Activated T-helper 9 cell treated with anti-CD3 and anti-CD28 coated beads, Interleukin-2, amount 50 U/mL, for 16 hours (primary cell): ENCODE results near the gene FAM53C.
"Not testable (repeated sequence)": the region's sequence is repeated elsewhere in the genome, so short reads cannot be mapped to it uniquely, and the experiment has no call there.

Source experiments
- DNase-seq: peaks from one replicate; pipeline ENCODE4 v3.0.0-alpha.2; 2020; ENCODE audit warnings: low read depth

FAM53C gene

GRCh38 chr5:138337685-138338410 is at the start of gene FAM53C:
TSS of gene FAM53C (plus strand) at chr5:138338266. CDS start at chr5:138341336, 3,070 bp downstream.
- peak; percentile 87 for DNase-seq

- DNase-seq, result no peak
Measured at GRCh38 chr5:138289296-138289695, 48.8 kb upstream of the FAM53C start.

- no peak for DNase-seq
Measured at GRCh38 chr5:138303372-138303771, 34.7 kb upstream of the FAM53C start.

GRCh38 chr5:138305797-138306196 is 32.3 kb upstream of the FAM53C start:
- DNase-seq, result no peak

GRCh38 chr5:138315751-138316278 is 22.3 kb upstream of the FAM53C start:
- no peak for DNase-seq

GRCh38 chr5:138316355-138316754 is 21.7 kb upstream of the FAM53C start:
- DNase-seq, result no peak

- DNase-seq, result not testable (repeated sequence)
Measured at GRCh38 chr5:138318211-138318610, 19.9 kb upstream of the FAM53C start.

- no peak for DNase-seq
Measured at GRCh38 chr5:138330813-138331448, 7.1 kb upstream of the FAM53C start.

GRCh38 chr5:138331449-138332368 is 6.4 kb upstream of the FAM53C start, which contains the start of gene CDC25C:
TSS of gene CDC25C (minus strand) at chr5:138331804. CDS start at chr5:138331180, 624 bp downstream.
- DNase-seq, result peak; percentile 95

GRCh38 chr5:138334867-138335447 is 3.1 kb upstream of the FAM53C start:
- DNase-seq, result no peak

- no peak for DNase-seq
Measured at GRCh38 chr5:138336952-138337684, 948 bp upstream of the FAM53C start.

- DNase-seq, result no peak
Measured at GRCh38 chr5:138338411-138339090, 485 bp downstream of the FAM53C start.

GRCh38 chr5:138339091-138339456 is 1.0 kb downstream of the FAM53C start:
- DNase-seq, result no peak

GRCh38 chr5:138339464-138339863 is 1.4 kb downstream of the FAM53C start:
- no peak for DNase-seq

- DNase-seq, result no peak
Measured at GRCh38 chr5:138340008-138340407, 1.9 kb downstream of the FAM53C start.

- no peak for DNase-seq
Measured at GRCh38 chr5:138344887-138345622, 7.0 kb downstream of the FAM53C start.

GRCh38 chr5:138346889-138347288 is 8.8 kb downstream of the FAM53C start:
- DNase-seq, result no peak

GRCh38 chr5:138349852-138350562 is 11.9 kb downstream of the FAM53C start:
- no peak for DNase-seq

- DNase-seq, result no peak
Measured at GRCh38 chr5:138350563-138350890, 12.5 kb downstream of the FAM53C start.
